A204.1 (cell line): ENCODE measurements around the gene PCDHGC4.

Experiments
- FAIRE-seq: peaks from 2 replicates; lab custom pipeline; 2012; peaks lifted over from hg19 to GRCh38; lab: Jason Lieb, UNC

PCDHGC4 gene

GRCh38 chr5:141529873-141530272 is 45.0 kb downstream of the PCDHGC4 start:
- FAIRE-seq, result no peak

- FAIRE-seq, result no peak
Observed at GRCh38 chr5:141532726-141533125, 47.9 kb downstream of the PCDHGC4 start.

- no peak for FAIRE-seq
Observed at GRCh38 chr5:141533897-141534296, 49.1 kb downstream of the PCDHGC4 start.

- no peak for FAIRE-seq
Observed at GRCh38 chr5:141534492-141535213, 49.8 kb downstream of the PCDHGC4 start.
